Tibial nerve (tissue), 3 donors: ENCODE data around the gene VAMP4.
A peak's percentile ranks its signal among the peaks of the same experiment; 100 is the strongest.

Experiments used
- EP300 ChIP-seq, 2 donors: sonication (generic); formaldehyde crosslinking; IDR thresholded peaks; one replicate each; pipeline ENCODE4 v1.6.1; 2017; ENCODE audit warnings: antibody characterized with exemption in 2 of 2, mild to moderate bottlenecking in 1 of 2
- POLR2A ChIP-seq, 2 donors: fragments of 450-650 bp; IDR thresholded peaks; one replicate each; pipeline ENCODE4 v1.6.1; 2017; ENCODE audit warnings: antibody characterized with exemption in 2 of 2, mild to moderate bottlenecking in 2 of 2, moderate library complexity in 2 of 2

GRCh38 chr1:171781176-171781875, 39.5 kb upstream of the VAMP4 start, which contains the start of gene METTL13:
- peak; percentile 92 to 97 for TF ChIP-seq POLR2A (IDR thresholded peaks at IDR 0.05)
- TF ChIP-seq EP300 (IDR thresholded peaks at IDR 0.05) = peak; percentile 89 to 98
